CD4-positive, alpha-beta T cell (primary cell): ENCODE results near the gene WFDC1. TPM values are rescaled to one million over a fixed set of nuclear protein-coding genes. Genes with fewer than 3 reads are reported as not detected.
"Not testable (repeated sequence)": the region's sequence is repeated elsewhere in the genome, so short reads cannot be mapped to it uniquely, and the experiment has no call there.

Experiments
- ATAC-seq: fragments of 200-7000 bp; cut with Tn5 transposase; one replicate; pipeline ENCODE4 v1.10.0; 2022; ENCODE audit warnings: mild to moderate bottlenecking; ENCODE audit not compliant: poor library complexity
- CTCF ChIA-PET: fragments of 350-600 bp; sonication (Branson Sonifier 250); formaldehyde crosslinking; loops from one replicate; lab custom pipeline; 2021; ENCODE audit warnings: antibody characterized with exemption, inconsistent platforms; lab: Charles Lee
- POLR2A ChIA-PET: fragments of 350-600 bp; sonication (Branson Sonifier 250); formaldehyde crosslinking; loops from one replicate; lab custom pipeline; 2021; ENCODE audit warnings: antibody characterized with exemption, inconsistent platforms; lab: Charles Lee
- DNase-seq, 14 experiments: peaks; one replicate each; pipeline ENCODE4 v3.0.0-alpha.2; 2013 to 2020; ENCODE audit warnings: mixed read lengths in 2 of 14
- H3K27ac ChIP-seq, 2 donors: one replicate each; pipeline versions ENCODE4 v1.5.1 to v1.7.0; 2013; ENCODE audit warnings: low read length in 2 of 2, low read depth in 1 of 2, mild to moderate bottlenecking in 1 of 2
- H3K27me3 ChIP-seq, 2 experiments: 1 replicate in 1 of 2; 2 replicates in 1 of 2; pipeline versions ENCODE4 v1.6.1 to v1.7.0; 2013; ENCODE audit warnings: low read length in 2 of 2, control low read depth in 1 of 2, mild to moderate bottlenecking in 1 of 2, moderate library complexity in 1 of 2; ENCODE audit not compliant: insufficient read depth in 2 of 2, control insufficient read depth in 1 of 2
- H3K36me3 ChIP-seq: one replicate; pipeline ENCODE4 v1.6.1; 2013; ENCODE audit warnings: low read length, control low read depth; ENCODE audit not compliant: insufficient read depth
- H3K4me1 ChIP-seq: one replicate; pipeline ENCODE4 v1.6.1; 2013; ENCODE audit warnings: low read length, control low read depth; ENCODE audit not compliant: insufficient read depth
- H3K4me3 ChIP-seq: one replicate; pipeline ENCODE4 v1.5.1; 2013; ENCODE audit warnings: mild to moderate bottlenecking, low read length, moderate library complexity
- H3K9me3 ChIP-seq, 2 experiments: 1 replicate in 1 of 2; 2 replicates in 1 of 2; pipeline versions ENCODE4 v1.6.1 to v1.7.0; 2013; ENCODE audit warnings: low read length in 2 of 2, mild to moderate bottlenecking in 2 of 2, control low read depth in 1 of 2, moderate library complexity in 1 of 2; ENCODE audit not compliant: control insufficient read depth in 1 of 2, insufficient read depth in 1 of 2
- H3K27ac Mint-ChIP-seq: one replicate; pipeline ENCODE4 v1.8.0; 2020; ENCODE audit warnings: mixed read lengths
- H3K27me3 Mint-ChIP-seq: one replicate; pipeline ENCODE4 v1.8.0; 2021; ENCODE audit warnings: mixed read lengths
- H3K36me3 Mint-ChIP-seq: one replicate; pipeline ENCODE4 v1.8.0; 2021; ENCODE audit warnings: low read depth, mixed read lengths
- H3K4me1 Mint-ChIP-seq: one replicate; pipeline ENCODE4 v1.8.0; 2021; ENCODE audit warnings: low read depth, mixed read lengths
- H3K4me3 Mint-ChIP-seq: one replicate; pipeline ENCODE4 v1.8.0; 2020; ENCODE audit warnings: mild to moderate bottlenecking, mixed read lengths
- H3K9me3 Mint-ChIP-seq: one replicate; pipeline ENCODE4 v1.8.0; 2020; ENCODE audit warnings: mixed read lengths
- intact Hi-C, 2 experiments: fragments of 100-400 bp; cut with DNase I in 1 of 2; cut with micrococcal nuclease in 1 of 2; formaldehyde crosslinking; loops; one replicate each; pipeline versions ENCODE4 v1.15.1 to v1.9.0; 2023 to 2025; cut with DNase I, micrococcal nuclease
- total RNA-seq, 174 experiments: library from RNA in 2 of 174; stranded (reverse) in 2 of 174; gene quantifications; one replicate each; pipeline ENCODE4 v1.2.3 and lab custom pipeline; 2021 to 2026
- TF ChIP-seq, protein P1 (sequence below): fragments of 200-600 bp; IDR thresholded peaks from one replicate; pipeline ENCODE4 v1.8.0; 2022; ENCODE audit warnings: antibody characterized with exemption, mild to moderate bottlenecking

WFDC1 gene
- total RNA-seq, 2 experiments from 2014 or later, result not detected

DNA sequence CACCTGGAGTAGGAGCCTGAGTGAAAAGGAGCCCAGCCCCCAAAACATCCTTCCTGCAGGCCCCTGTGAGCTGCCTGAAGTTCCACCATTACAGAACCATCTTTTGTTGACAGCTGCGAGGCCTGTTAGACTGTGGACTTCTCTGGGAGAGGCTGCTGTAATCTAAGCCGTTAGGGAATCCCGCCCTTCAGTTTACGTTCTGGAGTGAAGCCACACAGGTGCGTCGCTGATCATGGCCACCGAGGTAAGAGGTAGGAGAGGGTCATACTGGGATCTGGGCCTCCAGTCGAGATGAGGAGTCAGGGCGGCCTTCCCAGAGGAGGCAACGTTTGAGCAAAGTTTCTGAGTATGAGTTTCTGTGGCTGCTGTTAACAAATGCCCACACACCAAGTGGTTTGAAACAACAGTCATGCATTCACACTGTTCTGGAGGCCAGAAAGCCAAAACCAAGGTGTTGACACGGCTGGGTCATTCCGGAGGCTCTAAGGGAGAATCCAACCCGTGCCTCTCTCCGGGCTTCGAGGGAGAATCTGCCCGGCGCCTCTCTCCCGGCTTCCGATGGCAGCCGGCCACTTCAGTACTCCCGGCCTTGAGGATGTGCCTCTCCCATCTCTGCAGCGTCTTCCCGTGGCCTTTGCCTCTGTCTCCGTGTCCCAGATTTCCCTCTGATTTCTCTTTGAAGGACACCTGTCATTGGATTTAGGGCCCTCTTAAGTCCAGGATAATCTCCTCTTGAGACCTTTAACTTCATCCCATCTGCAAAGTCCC, 47.0 kb downstream of the WFDC1 start:
- H3K4me3 Mint-ChIP-seq, result no peak overlapping the region
- Histone ChIP-seq H3K27ac (no peak overlapping the region), H3K27me3 (no peaks in the 10 kb centered on the region), H3K36me3 (no peaks in the 10 kb centered on the region), H3K4me3 (no peak overlapping the region), H3K4me1 (no peaks in the 10 kb centered on the region), H3K9me3 (peaks cover 0 to 6% of the 10 kb centered on the region in 2 experiments)
- H3K36me3 Mint-ChIP-seq, result no peaks in the 10 kb centered on the region
- H3K4me1 Mint-ChIP-seq, result no peaks in the 10 kb centered on the region
- ATAC-seq (no peak), DNase-seq (no peak)
- H3K27ac Mint-ChIP-seq, result no peak overlapping the region
- CTCF ChIA-PET, result no interaction called here
- TF ChIP-seq, protein P1, sequence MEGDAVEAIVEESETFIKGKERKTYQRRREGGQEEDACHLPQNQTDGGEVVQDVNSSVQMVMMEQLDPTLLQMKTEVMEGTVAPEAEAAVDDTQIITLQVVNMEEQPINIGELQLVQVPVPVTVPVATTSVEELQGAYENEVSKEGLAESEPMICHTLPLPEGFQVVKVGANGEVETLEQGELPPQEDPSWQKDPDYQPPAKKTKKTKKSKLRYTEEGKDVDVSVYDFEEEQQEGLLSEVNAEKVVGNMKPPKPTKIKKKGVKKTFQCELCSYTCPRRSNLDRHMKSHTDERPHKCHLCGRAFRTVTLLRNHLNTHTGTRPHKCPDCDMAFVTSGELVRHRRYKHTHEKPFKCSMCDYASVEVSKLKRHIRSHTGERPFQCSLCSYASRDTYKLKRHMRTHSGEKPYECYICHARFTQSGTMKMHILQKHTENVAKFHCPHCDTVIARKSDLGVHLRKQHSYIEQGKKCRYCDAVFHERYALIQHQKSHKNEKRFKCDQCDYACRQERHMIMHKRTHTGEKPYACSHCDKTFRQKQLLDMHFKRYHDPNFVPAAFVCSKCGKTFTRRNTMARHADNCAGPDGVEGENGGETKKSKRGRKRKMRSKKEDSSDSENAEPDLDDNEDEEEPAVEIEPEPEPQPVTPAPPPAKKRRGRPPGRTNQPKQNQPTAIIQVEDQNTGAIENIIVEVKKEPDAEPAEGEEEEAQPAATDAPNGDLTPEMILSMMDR, result no peak
- H3K27me3 Mint-ChIP-seq, result peaks cover 7% of the 10 kb centered on the region
- POLR2A ChIA-PET, result no interaction called here
- intact Hi-C loops, result no loop called here
- H3K9me3 Mint-ChIP-seq, result peaks cover 5% of the 10 kb centered on the region

DNA sequence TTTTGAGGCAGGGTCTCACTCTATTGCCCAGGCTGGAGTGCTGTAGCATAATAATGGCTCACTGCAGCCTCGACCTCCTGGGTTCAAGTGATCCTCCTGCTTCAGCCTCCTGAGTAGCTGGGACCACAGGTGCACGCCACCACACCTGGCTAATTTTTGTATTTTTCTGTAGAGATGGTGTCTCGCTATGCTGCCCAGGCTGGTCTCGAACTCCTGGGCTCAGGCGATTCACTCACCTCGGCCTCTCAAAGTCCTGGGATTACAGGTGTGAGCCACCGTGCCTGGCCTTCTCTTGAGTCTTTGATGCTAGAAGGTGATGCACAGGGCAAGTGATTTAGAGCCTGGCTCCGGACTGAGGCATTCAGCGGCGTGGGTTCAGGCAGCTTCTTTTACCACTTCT, 49.1 kb downstream of the WFDC1 start:
- H3K36me3 Mint-ChIP-seq, DNase-seq, H3K36me3 ChIP-seq, CTCF ChIA-PET, H3K4me1 Mint-ChIP-seq, H3K9me3 ChIP-seq, H3K4me3 ChIP-seq, H3K27ac ChIP-seq, POLR2A ChIA-PET, H3K27me3 ChIP-seq, H3K27ac Mint-ChIP-seq, intact Hi-C loops, H3K9me3 Mint-ChIP-seq, H3K4me1 ChIP-seq, H3K4me3 Mint-ChIP-seq, ATAC-seq: not testable (repeated sequence)
- H3K27me3 Mint-ChIP-seq, result peaks cover 10% of the 10 kb centered on the region

DNA sequence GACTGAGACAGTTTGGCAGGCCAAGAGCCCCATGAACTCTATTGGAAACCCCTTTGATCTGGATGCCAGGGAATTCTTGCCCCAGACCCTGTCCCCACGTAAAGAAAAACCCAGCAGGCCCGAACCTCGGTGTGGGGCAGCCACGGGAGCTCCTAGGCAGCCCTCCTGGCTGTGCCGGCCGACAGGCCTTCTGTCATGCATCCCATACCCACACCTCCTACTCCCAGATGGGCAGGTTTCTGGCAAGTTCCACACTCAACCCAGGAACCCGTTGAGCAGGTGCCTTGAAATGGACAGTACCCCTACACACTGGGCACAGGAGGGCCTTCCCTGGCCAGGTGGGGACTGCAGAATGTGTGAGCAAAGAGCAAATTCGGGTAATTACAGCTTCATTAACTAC, 50.1 kb downstream of the WFDC1 start:
- ChIA-PET POLR2A (no interaction called here), CTCF (no interaction called here)
- Mint-ChIP-seq H3K4me1 (no peaks in the 10 kb centered on the region), H3K4me3 (no peak overlapping the region), H3K36me3 (no peaks in the 10 kb centered on the region), H3K9me3 (no peaks in the 10 kb centered on the region), H3K27ac (no peak overlapping the region), H3K27me3 (peaks cover 17% of the 10 kb centered on the region)
- Histone ChIP-seq H3K27ac (no peak overlapping the region), H3K36me3 (no peaks in the 10 kb centered on the region), H3K27me3 (no peaks in the 10 kb centered on the region), H3K4me3 (no peak overlapping the region), H3K4me1 (no peaks in the 10 kb centered on the region), H3K9me3 (no peaks in the 10 kb centered on the region)
- DNase-seq (no peak), ATAC-seq (no peak)
- TF ChIP-seq, protein P1, result no peak
- intact Hi-C loops, result no loop called here

GRCh38 chr16:84347161-84347560, 52.5 kb downstream of the WFDC1 start:
- no peak overlapping the region for H3K27ac ChIP-seq
- DNase-seq, result no peak
- POLR2A ChIA-PET, result no interaction called here
- H3K9me3 ChIP-seq, result no peaks in the 10 kb centered on the region
- H3K4me1 ChIP-seq, result no peaks in the 10 kb centered on the region
- no peak overlapping the region for H3K4me3 Mint-ChIP-seq
- peaks cover 22% of the 10 kb centered on the region for H3K27me3 Mint-ChIP-seq
- ATAC-seq, result no peak
- CTCF ChIA-PET, result no interaction called here
- H3K36me3 ChIP-seq, result no peaks in the 10 kb centered on the region
- H3K36me3 Mint-ChIP-seq, result no peaks in the 10 kb centered on the region
- intact Hi-C loops, result no loop called here
- TF ChIP-seq, protein P1, result no peak
- H3K27ac Mint-ChIP-seq, result no peak overlapping the region
- no peak overlapping the region for H3K4me3 ChIP-seq
- no peaks in the 10 kb centered on the region for H3K4me1 Mint-ChIP-seq
- H3K9me3 Mint-ChIP-seq, result no peaks in the 10 kb centered on the region
- H3K27me3 ChIP-seq, result no peaks in the 10 kb centered on the region
